Chondrocyte (in vitro differentiated cells): ENCODE results near the gene TMEM266. TPM values are rescaled to one million over a fixed set of nuclear protein-coding genes. Genes with fewer than 3 reads are reported as not detected.
A peak's percentile ranks its signal among the peaks of the same experiment; 100 is the strongest.

Experiments used
- DNase-seq: peaks from one replicate; pipeline ENCODE4 v3.0.0; 2021; ENCODE audit warnings: mixed read lengths, low spot score
- H3K27ac Mint-ChIP-seq: one replicate; pipeline ENCODE4 v1.8.0; 2021; ENCODE audit warnings: mild to moderate bottlenecking, moderate library complexity, mixed read lengths; ENCODE audit not compliant: unreplicated experiment
- H3K27me3 Mint-ChIP-seq: 2 replicates; pipeline ENCODE4 v1.8.0; 2021; ENCODE audit warnings: low read depth, mixed read lengths
- H3K36me3 Mint-ChIP-seq: 2 replicates; pipeline ENCODE4 v1.8.0; 2021; ENCODE audit warnings: low read depth, mixed read lengths
- H3K4me1 Mint-ChIP-seq: 2 replicates; pipeline ENCODE4 v1.8.0; 2021; ENCODE audit warnings: low read depth, mild to moderate bottlenecking, mixed read lengths
- H3K4me3 Mint-ChIP-seq: one replicate; pipeline ENCODE4 v1.8.0; 2021; ENCODE audit warnings: mild to moderate bottlenecking, moderate library complexity, mixed read lengths; ENCODE audit not compliant: unreplicated experiment
- H3K9me3 Mint-ChIP-seq: 2 replicates; pipeline ENCODE4 v1.8.0; 2021; ENCODE audit warnings: low read depth, mixed read lengths
- total RNA-seq: library from RNA; stranded (reverse); gene quantifications from 3 replicates; pipeline ENCODE4 v1.2.1, GENCODE V29; 2021
- TF ChIP-seq, protein P1 (sequence below): fragments of 200-600 bp; sonication (generic); IDR thresholded peaks from 2 replicates; pipeline ENCODE4 v1.5.0; 2021; ENCODE audit warnings: antibody characterized with exemption, mild to moderate bottlenecking, moderate library complexity

The TMEM266 gene
- total RNA-seq, 1 donor from 2014 or later: 0.20 TPM

DNA sequence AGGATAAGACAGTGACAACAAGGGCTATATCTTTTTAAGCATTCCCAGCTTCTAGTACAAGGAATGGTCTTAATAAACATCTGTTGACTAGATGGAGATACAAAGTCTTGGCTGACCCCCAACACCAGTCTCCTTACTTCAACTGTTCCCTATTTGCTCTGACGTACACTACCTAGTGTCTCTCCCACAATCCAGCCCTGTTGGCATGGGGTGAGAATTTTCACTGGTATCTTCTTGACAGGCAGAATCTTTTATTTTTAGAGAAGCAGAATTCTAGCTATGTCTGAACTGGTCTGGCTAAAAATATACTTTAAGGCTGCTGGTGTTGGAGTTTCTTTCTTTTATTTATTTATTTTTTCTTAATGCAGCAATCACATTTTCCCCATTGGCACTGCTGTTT, 169.5 kb downstream of the TMEM266 start:
- H3K4me1 Mint-ChIP-seq: peaks cover 11% of the 10 kb centered on the region
- TF ChIP-seq, protein P1, sequence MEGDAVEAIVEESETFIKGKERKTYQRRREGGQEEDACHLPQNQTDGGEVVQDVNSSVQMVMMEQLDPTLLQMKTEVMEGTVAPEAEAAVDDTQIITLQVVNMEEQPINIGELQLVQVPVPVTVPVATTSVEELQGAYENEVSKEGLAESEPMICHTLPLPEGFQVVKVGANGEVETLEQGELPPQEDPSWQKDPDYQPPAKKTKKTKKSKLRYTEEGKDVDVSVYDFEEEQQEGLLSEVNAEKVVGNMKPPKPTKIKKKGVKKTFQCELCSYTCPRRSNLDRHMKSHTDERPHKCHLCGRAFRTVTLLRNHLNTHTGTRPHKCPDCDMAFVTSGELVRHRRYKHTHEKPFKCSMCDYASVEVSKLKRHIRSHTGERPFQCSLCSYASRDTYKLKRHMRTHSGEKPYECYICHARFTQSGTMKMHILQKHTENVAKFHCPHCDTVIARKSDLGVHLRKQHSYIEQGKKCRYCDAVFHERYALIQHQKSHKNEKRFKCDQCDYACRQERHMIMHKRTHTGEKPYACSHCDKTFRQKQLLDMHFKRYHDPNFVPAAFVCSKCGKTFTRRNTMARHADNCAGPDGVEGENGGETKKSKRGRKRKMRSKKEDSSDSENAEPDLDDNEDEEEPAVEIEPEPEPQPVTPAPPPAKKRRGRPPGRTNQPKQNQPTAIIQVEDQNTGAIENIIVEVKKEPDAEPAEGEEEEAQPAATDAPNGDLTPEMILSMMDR: no peak
- H3K4me3 Mint-ChIP-seq: no peak overlapping the region
- no peak overlapping the region for H3K27ac Mint-ChIP-seq
- no peaks in the 10 kb centered on the region for H3K27me3 Mint-ChIP-seq
- H3K9me3 Mint-ChIP-seq: no peaks in the 10 kb centered on the region
- DNase-seq: no peak
- peaks cover 8% of the 10 kb centered on the region for H3K36me3 Mint-ChIP-seq

DNA sequence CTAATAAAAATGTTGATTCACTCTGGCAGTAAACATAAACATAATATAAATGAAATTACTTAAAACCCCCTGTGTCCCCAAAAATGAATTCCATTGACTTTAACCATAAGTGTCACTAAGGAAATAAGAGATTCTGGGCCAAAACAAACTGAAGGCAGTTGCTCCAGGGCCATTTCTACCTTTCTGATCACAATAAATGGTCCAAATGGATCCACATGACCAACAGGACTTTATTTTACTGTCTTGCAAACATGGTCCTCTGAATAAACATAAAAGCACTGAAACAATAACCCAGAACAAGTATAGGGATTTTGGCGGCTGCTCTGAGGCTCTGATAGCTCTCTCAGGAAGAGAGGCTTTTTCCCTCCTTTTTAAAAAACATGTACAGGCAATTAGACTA, 174.1 kb downstream of the TMEM266 start:
- no peak for DNase-seq
- peaks cover 27% of the 10 kb centered on the region for H3K4me1 Mint-ChIP-seq
- H3K36me3 Mint-ChIP-seq: peaks cover 2% of the 10 kb centered on the region
- no peaks in the 10 kb centered on the region for H3K9me3 Mint-ChIP-seq
- TF ChIP-seq, protein P1: no peak
- no peak overlapping the region for H3K4me3 Mint-ChIP-seq
- H3K27me3 Mint-ChIP-seq: no peaks in the 10 kb centered on the region
- H3K27ac Mint-ChIP-seq: no peak overlapping the region

DNA sequence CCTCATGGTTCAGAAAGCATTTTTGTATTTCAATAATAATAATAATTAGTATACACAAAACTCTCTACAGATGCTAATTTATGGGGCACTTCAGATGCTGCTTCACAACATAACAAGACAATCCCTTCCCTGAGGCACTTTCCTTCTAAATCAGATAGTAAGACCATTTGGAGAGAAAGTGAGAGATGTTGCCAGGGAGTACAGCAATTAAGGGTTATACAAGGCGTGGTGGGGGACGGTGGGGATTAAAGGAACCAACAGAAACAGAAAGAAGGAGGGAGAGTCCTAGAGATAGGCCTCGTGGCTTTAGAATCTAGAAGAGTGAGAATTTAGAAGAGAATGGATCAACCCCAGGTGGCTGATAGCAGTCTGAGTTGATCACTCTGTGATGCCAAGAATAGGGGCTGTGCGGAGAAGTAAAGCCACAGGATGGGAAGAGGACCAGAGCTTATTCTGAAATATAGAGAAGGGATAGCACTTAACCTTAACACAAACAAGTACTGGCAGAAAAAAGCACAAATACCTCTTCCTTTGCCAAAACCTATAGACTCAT, 174.6 kb downstream of the TMEM266 start:
- Mint-ChIP-seq H3K36me3 (peaks cover 2% of the 10 kb centered on the region), H3K27ac (peak overlapping the region; percentile 61), H3K4me3 (no peak overlapping the region), H3K4me1 (peaks cover 23% of the 10 kb centered on the region), H3K27me3 (no peaks in the 10 kb centered on the region), H3K9me3 (no peaks in the 10 kb centered on the region)
- TF ChIP-seq, protein P1: no peak
- no peak for DNase-seq

DNA sequence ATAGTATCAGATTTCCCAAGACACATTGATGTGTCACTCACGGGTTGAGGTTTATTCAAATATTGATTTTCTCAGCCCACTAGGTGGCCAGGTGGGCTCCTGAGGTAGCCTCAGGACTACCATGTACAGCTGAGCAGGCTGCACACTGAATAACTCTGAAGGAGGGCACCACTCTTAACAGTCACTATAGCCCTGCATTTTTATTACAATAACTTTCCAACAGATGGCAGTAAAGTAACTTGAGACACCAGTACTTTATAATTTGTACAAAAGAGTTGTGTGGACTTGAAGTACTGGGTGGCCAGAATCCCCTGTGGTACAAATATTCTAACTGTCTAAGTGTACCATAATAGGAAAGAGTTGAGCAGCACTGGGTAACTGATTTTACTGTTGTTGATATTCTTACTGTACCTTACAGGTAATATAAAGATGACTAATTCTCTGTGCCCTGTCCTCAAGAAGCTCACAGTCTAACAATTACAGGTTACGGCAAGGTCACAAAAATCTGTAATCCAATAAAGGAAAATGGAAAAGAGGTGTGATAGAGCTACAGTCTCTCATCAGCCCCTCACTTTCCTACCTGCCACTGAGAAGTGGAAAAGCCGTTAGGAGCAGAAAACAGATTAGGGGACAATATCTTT, 175.5 kb downstream of the TMEM266 start:
- TF ChIP-seq, protein P1: peak; percentile 83
- no peak for DNase-seq
- H3K4me3 Mint-ChIP-seq: no peak overlapping the region
- no peaks in the 10 kb centered on the region for H3K27me3 Mint-ChIP-seq
- H3K9me3 Mint-ChIP-seq: no peaks in the 10 kb centered on the region
- no peak overlapping the region for H3K27ac Mint-ChIP-seq
- peaks cover 2% of the 10 kb centered on the region for H3K36me3 Mint-ChIP-seq
- H3K4me1 Mint-ChIP-seq: peaks cover 24% of the 10 kb centered on the region

DNA sequence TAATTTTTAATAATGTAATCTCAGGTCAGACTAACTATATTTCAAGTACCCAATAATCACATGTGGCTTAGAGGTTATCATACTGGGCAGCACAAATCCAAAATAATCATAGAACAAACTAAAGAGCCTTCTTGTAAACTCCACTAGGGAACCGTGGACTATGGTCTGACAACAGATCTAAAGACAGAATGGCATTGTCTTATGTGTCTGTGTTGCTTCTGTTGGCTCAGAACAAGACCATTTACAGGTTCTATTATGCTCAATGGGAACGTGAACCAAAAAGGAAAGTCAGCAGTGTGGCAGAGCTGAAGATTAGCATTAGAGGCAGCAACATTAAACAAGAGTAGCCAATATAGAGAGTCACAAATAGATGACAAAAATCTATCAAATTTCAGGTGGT, 176.6 kb downstream of the TMEM266 start:
- Mint-ChIP-seq H3K4me3 (no peak overlapping the region), H3K27ac (no peak overlapping the region), H3K4me1 (peaks cover 24% of the 10 kb centered on the region), H3K27me3 (no peaks in the 10 kb centered on the region), H3K36me3 (no peaks in the 10 kb centered on the region), H3K9me3 (no peaks in the 10 kb centered on the region)
- DNase-seq: no peak
- TF ChIP-seq, protein P1: no peak
